HUDEP-2 (cell line): ENCODE results near the gene RAX.
"Not testable (repeated sequence)": the region's sequence is repeated elsewhere in the genome, so short reads cannot be mapped to it uniquely, and the experiment has no call there.

Source experiments
- DNase-seq, 76 experiments: peaks; one replicate each; lab custom pipeline; 2025; ENCODE audit not compliant: unreplicated experiment in 76 of 76; lab: John Stamatoyannopoulos, UW

RAX gene

DNA sequence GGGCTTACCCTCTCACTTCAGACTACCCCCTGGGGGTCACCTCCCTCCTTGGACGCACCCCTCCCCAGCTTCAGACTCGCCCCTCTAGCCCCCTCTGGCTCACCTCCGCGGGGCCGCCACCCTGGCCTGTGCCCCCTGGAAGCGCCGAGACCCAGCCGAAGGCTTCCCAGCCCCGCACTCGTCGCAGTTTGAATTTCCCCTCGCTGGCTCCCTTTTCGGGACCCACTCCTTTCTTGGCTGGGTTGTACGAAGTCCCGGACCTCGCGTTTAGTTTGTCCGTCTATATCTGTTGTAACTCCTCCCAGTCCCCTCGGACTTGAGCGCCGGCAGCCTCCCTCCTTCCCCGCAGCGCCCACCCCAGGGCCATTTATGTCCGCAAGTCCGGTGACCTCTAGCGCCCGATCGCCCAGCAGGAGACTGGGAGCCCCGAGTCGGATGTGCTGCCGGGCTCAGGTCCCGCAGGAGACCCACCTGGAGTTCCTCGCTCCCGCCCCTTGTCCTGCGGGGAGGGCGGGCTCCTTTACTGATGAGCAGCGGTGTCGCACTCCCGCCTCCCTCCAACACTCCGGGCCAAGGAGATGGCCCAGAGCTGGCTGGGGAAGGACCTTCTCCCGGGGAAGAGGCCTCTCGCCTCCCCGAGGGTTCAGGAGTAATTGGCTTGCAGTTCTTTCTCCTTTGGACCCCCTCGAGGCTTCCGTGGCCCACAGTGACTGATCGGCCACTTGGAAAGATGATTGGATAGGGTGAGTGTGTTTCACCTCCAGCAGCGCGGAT lies 692 bp upstream of the RAX start:
- no peak for DNase-seq

DNA sequence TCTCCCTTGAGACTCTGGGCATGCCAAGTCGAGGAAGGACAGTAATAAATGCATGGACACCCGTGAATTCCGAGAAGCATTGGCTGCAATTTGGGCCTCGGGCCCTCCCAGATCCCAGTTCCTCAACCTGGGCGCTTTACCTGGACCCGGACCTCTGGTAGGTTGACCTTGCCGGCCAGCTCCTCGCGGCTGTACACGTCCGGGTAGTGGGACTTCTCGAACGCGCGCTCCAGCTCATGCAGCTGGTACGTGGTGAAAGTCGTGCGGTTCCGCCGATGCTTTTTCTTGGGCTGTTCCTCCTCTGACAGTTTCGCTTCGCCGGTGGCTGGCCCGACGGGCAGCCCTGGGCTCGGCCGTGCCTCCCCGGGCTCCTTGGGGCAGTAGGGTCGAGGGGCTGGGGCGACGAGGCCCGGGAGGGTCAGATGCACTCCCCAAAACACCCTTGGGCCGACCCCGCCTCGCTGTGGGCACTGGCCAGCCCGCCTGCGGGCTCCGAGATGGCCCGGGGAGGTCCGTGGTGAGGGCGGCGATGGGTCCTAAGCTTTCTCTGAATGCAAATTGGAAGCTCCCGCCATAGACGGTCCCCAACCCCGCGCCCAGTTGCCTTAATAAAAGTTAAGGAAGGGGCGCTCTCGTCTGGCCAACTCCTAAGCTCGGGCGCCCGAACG lies 899 bp downstream of the RAX start:
- DNase-seq, result no peak

DNA sequence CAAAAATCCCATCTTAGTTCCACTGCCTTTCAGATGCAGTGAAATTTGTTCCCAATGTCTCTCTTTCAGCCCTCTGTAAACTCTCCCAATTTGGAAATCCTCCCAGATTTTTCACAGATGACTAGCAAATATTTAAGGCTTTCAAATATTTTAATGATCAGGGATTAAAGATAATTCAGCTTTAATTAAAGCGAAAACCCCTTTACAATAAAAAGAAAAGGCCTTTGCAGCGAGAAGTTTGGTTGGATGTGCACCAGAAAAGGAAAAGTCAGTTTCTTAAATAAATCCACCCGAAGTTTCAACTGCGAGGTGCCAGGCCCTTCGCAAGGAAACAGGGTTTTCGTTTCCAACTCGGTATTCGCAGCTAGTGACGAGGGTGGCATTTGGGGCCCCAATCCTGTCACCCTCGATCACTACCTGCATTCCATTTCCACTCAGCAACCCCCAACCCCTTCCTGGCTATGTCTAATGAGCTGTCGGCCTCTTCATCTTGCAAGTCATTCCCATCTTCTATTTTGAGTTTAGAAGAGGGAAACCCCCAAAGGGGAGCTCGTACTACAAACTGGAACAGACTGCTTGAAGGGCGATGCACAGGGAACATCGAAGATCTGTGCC lies 1.5 kb downstream of the RAX start:
- DNase-seq, result no peak

DNA sequence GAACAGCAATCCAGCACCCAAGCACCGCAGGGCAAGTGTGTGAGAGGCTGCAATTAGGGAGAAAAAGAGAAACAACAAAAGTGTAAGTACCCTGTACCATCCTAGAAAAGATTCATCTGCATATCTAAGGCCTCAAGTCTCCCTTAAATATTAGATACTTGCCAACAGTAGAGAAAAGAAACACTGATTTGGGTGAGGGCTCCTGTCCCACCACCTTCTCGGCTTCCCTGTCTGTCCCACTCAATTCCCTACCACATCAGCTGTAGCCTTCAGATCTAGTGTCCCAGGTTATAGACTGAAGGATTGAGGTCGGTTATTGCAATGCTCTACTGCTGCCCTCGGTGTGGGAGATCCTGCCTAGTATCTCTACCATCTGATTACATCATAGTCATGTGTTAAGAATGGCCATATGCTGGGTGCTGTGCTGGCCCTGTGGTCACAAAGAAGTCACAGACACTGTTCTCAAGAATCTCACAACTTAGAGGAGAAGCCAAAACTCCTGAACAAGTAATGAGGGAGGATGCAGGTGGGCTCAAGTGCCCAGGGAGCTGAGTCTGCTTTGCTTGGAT lies 2.5 kb downstream of the RAX start:
- DNase-seq, result peak in 1 of 76 experiments; percentile 13

DNA sequence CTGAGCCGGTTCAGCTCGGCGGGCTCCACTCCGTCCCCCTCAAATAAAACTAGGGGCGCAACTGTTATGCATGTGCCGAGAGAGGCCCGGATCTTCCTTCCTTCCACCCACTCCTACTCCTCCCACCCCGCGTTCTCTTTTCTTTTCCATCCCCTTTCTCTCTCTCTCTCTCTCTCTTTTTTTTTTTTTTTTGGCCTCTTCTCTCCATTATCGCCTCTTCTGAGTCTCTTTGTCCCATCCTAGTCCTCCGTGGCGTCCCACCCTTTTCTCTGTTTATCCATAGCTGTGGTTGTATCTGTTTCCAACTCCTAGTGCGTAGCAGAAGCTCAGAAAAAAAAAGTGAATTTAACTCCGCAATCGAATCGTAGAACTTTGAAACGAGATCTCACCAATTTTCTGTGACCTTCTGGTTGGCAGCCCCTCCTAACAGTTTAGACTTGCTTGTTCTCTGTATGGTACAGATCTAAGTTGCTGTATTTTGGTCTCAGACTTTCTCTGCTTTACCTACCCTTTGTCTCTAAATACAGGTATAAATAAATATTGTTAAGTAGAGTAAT lies 3.6 kb downstream of the RAX start:
- no peak for DNase-seq

DNA sequence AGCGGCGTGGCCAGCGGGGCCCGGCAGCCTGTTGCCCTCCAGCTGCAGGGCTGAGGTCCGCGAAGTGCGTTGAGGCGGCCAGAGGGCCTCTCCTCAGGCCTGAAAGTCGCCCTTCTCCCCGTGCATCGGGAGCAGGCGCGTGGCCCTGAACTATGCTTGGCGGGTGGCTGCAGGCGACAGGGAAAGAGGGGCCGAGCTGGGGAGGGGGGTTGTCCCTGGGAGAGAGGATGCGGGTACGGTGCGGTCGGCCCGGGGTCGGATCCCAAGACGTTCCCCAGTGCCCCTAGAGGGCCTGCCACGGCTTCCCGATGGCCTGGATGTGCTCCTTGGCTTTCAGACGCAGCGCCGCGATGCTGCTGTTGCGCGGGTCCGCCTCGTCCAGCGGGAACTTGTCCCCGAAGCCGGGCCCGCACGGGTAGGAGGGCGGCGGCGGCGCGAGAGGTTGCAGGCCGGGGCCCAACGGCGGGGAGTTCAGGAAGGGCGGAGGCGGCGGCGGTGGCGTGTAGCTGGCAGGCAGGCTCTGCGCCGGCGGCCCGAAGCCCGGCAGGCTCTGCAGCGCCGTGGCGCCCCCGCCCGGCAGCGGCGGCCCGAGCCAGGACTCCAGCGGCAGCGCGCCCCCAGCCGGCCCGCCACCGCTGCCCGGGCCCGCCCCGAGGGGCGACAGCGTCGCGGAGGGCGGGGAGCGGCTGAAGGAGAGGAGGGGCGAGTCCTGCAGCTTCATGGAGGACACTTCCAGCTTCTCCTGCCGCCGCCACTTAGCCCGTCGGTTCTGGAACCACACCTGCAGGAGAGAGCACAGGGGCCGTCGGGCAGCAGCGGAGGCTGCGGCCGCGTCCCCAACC lies 4.3 kb downstream of the RAX start:
- DNase-seq, result peak in 48 of 76 experiments; percentile 3 to 74 (median 34)

DNA sequence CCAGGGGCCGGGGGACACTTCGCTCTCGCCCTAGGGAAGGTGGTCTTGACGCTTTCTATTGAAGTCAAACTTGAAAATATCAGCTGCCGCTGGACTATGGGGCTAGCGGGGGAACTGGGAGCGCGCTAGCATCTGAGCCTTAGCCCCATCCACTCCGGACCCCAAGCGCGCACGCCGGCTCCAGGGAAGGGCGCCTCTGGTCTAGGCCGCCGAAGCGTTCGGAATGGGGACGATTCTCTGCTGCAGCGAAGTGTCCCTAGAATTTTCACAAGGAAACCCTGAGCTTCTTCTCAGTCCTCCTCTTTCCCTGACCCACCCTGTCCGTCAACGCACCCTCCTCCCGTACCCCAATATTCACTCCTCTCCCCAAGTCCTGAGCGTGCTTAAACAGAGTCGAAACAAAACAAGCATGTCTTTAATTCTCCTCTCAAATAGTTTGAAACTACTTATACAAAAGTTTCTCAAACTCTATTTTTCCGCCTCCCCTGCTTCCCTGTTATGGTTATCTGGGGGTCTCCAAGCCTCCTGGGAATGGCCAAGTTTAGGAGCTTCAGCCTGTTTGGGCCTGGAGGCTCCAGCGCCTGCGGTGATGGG lies 5.0 kb downstream of the RAX start:
- DNase-seq, result no peak

DNA sequence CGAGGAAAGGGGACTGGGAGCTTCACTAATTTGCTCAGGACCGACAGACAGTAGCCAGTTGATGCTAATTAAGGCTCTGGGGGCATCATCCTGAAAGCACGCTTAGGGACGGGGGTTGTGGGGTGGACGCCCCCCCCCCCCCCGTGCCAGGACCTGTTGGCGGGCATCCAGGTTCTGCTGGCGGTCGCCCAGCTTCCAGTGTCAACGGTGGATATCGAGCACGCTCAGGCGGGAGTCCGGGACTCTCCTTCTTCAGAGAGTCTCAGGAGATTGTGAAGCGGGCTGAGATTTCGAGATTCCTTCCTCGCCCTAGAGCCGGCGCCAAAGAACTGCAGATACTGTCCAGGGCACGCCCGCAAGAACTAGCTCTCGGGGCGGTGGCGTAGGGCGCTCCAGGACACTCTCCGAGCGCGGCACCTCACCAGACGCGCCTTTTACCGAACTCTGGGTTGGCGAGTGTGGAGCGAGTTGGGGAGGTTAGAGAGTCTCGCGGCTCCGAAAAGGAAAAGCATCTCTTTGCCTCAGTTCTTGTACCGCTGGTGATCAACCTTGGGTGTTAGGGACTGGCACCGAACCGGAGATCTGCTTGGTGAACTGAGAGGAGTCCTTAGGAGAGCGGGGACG lies 5.6 kb downstream of the RAX start:
- DNase-seq, result peak in 2 of 76 experiments; percentile 9 to 15

DNA sequence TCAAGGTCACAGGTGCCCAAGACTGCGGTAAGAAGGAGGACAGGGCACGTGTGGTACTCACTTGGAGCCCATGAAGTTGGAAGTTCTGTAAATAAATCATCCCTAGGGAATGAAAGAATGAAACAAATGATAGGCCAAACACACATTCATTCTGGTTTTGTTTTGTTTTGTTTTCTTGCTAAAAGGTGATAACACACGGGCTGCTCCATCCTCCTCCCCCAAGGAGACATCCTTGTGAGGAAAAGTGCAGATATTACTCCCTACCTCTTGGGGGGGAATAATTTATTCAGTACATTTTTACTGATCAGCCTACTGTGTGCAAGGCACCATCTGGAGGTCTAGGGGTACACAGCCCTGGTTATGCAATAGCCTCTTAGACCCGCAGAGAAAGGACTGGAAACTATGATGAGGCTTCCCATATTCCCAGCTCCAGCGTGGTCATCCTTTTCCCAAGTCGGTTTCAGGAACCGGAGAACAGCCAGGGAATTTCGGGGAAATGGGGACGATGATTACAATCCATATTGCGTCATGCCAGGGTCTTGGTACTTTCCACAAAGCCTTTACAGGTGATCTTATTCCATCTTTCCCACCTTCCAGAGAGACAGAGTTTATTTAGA lies 6.3 kb downstream of the RAX start:
- DNase-seq, result no peak

DNA sequence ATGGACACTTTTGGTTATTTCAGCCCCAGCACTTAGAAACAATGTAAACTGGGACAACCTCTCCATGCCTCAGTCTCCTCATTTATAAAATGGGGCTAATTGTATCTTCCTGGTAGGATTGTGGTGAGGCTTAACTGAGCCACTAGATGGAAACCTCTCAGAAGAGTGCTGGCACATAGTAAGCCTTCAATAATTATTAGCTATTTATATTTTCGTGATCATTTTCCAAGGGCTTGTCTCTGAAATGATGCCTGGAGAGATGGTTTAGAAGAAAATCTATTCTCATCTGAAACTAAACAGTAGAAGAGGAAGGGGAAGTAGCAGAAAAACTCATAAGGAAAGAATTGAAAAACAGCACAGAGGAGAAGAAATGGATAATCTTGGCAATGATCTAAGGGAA lies 6.8 kb downstream of the RAX start:
- no peak for DNase-seq

DNA sequence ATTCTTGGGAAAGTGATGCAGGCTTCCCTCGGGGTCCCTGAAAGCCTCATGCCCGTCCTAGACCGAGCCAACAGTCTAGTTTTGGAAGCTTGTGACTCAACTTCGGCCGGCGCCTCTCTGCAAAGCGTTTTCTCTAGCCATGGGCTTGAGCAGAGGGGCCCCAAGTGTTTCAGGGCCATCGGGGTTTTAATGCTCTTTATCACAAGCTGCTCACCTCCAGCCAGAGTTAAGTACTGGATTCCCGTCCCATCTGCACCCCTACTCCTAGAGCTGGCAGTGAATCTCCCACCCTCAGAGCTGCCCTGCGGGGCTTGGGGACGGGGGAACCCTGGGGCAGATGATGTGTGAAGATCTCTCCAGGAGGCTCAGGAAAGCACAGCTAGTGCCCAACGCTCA lies 7.3 kb downstream of the RAX start:
- DNase-seq, result no peak

DNA sequence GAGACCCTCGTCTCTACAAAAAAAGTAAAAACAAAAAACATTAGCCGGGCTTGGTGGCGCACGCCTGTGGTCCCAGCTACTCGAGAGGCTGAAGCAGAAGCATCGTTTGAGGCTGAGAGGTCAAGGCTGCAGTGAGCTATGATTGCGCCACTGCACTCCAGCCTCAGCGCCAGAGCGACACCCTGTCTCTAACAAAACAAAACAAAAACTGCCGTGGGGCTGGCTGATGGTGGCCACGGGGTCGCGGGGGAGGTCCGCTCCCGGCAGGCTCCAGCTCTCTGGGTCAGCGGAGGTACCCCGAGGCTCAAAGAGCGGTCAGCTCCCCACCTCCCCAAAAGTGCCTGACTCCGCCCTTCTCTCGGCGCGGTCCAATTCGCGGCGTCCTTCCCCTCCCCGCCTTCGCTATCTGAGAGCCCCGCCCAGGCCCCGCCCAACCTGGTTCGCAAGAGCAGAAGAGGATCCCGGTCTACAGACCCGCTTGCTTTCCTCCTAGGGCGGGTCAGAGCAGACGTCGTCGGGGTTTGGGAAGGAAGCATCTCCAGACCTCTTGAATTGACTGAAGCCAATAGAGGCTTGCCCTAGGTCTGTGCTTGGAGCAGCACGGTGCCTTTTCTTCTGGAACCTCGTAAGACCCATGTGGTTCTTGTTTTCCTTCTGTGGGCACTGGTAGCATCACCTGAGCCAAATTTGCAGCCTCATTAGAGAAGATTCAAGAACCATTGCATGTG lies 7.8 kb downstream of the RAX start:
- peak in 27 of 76 experiments; percentile 2 to 41 (median 16) for DNase-seq

DNA sequence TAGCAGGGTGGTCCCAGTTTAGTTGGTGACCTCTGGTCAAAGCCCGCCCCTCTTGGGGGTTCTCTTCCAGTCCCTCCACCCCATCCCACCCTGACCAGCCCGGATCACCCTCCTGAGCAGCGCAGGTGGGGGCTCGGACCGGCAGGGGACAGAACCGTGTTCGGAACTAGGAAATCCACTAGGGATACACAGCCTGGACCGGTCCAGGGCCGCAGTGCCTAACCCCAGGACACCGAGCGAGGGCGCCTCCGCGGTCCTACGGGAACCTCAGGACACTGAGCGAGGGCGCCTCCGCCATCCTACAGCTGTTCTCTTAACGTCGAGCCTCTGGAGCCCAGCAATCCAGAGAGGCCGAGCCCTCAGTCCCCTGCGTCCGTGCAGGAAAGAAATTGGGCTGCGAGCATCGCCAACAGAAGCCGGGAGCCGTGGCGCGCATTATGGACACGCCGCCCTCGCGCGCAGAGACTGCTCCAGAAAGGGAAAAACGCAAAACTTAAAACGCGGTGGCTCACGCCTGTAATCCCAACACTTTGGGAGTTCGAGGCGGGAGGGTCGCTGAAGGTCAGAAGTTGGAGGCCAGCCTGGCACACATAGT lies 8.5 kb downstream of the RAX start:
- no peak for DNase-seq

DNA sequence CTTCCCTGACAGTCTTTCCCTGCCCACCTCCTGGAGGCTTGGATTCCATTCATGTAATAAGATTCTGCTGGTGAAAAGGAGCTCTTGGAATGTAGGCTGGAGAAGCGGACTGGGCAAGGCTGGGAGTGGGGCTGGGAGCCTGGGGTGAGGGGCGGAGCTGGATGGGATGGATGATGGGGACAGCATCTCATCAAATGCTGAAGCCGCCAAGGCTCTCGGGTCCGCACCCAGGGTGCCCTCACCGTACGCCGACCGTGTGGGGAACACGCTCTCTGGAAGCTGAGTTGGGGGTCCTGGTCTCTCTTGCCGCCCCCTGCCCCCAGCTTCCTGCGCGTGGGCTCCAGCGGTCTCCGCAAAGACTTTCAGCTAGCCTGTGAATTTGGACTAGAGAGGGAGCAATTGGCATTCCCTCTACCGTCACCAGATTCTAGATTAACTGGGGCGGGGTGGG lies 9.1 kb downstream of the RAX start:
- no peak for DNase-seq

DNA sequence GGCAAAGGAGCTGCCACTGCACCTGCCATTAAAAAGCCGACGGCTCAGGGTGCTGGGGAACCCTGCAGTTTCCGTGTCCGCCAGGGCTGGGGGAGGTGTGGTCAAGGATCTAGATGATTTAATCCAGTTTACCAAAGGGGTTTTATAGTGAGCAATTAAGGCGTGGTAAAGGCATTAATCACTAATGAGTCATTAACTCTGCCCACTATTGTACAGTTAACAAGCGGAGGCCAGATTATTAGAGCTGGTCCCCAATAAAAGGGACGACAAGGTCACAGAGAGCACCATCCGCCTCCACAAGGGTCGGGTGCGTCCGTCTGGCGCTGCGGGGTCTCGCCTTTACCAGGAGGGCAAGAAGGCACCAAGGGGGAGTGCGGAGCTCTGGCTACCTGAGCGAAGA lies 9.6 kb downstream of the RAX start:
- DNase-seq, result no peak

DNA sequence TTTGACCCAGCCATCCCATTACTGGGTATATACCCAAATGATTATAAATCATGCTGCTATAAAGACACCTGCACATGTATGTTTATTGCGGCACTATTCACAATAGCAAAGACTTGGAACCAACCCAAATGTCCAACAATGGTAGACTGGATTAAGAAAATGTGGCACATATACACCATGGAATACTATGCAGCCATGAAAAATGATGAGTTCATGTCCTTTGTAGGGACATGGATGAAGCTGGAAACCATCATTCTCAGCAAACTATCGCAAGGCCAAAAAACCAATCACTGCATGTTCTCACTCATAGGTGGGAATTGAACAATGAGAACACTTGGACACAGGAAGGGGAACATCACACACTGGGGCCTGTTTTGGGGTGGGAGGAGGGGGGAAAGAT lies 11.0 kb downstream of the RAX start:
- DNase-seq, result not testable (repeated sequence)

DNA sequence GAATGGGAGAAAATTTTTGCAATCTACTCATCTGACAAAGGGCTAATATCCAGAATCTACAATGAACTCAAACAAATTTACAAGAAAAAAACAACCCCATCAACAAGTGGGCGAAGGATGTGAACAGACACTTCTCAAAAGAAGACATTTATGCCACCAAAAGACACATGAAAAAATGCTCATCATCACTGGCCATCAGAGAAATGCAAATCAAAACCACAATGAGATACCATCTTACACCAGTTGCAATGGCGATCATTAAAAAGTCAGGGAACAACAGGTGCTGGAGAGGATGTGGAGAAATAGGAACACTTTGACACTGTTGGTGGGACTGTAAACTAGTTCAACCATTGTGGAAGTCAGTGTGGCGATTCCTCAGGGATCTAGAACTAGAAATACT lies 11.4 kb downstream of the RAX start:
- DNase-seq, result not testable (repeated sequence)

DNA sequence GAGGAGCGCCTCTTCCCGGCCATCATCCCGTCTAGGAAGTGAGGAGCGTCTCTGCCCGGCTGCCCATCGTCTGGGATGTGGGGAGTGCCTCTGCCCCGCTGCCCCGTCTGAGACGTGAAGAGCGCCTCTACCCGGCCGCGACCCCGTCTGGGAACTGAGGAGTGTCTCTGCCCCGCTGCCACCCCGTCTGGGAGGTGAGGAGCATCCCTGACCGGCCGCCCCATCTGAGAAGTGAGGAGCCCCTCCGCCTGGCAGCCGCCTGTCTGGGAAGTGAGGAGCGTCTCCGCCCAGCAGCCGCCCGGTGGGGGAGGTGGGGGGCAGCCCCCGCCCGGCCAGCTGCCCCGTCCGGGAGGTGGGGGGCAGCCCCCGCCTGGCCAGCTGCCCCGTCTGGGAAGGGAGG lies 17.8 kb downstream of the RAX start:
- not testable (repeated sequence) for DNase-seq
